ENCODE results near the gene SHOC1.

DNA sequence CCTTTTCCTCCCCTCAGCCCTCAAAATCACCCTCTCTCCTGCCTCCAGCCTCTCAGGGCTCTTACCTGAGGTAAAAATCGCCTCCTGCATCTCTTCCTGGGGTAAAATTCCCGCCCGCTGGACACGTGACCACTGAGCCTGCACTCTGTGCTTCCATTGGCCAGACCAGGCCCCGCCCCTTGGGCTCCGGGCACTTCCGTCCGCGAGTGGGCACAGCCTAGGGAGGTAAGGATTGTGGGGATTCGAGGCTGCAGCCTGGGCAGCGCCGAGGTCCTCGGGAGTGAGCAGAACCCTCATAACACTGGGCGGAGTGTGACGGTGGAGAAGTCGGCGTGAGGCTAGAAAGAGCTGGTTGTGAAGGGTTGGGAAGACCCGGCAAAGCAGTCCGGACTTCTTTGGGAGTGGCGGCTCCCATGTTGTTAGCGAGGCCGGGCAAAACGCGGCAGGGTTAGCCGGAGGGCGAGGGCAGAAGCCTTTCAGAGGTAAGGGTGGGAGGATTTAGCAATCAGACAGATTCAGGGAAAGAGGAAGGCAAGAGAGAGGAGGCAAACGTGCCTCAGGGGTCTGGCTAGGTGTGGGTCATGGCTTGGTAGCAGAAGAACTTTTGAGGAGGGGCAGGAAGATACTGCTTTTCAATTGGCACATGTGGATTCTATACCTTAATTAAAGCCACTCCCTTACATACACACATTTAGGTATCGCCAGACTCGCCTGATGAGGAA, at the start of gene SHOC1:
- TF ChIP-seq POLR2A (IDR thresholded peaks at IDR 0.05), result no peak
- TF ChIP-seq, protein P1, sequence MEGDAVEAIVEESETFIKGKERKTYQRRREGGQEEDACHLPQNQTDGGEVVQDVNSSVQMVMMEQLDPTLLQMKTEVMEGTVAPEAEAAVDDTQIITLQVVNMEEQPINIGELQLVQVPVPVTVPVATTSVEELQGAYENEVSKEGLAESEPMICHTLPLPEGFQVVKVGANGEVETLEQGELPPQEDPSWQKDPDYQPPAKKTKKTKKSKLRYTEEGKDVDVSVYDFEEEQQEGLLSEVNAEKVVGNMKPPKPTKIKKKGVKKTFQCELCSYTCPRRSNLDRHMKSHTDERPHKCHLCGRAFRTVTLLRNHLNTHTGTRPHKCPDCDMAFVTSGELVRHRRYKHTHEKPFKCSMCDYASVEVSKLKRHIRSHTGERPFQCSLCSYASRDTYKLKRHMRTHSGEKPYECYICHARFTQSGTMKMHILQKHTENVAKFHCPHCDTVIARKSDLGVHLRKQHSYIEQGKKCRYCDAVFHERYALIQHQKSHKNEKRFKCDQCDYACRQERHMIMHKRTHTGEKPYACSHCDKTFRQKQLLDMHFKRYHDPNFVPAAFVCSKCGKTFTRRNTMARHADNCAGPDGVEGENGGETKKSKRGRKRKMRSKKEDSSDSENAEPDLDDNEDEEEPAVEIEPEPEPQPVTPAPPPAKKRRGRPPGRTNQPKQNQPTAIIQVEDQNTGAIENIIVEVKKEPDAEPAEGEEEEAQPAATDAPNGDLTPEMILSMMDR (IDR thresholded peaks at IDR 0.05), result no peak
